OCI-LY7 (cell line): ENCODE measurements around the gene SLC14A1. TPM values are rescaled to one million over a fixed set of nuclear protein-coding genes. Genes with fewer than 3 reads are reported as not detected.

Source experiments
- BruUV-seq: library from RNA; stranded (reverse); fragments of 400-500 nt; replicated peaks from 2 replicates; lab custom pipeline; 2021; lab: Mats Ljungman, UMichigan
- CTCF ChIA-PET: fragments of 300-600 bp; sonication (Branson Sonifier 250); formaldehyde crosslinking; loops from one replicate; lab custom pipeline; 2022; ENCODE audit warnings: antibody characterized with exemption; ENCODE audit not compliant: unreplicated experiment; lab: Charles Lee
- POLR2A ChIA-PET: fragments of 300-600 bp; sonication (Branson Sonifier 250); formaldehyde crosslinking; loops from one replicate; lab custom pipeline; 2022; ENCODE audit warnings: antibody characterized with exemption; lab: Charles Lee
- DNase-seq: peaks from one replicate; pipeline ENCODE4 v3.0.0-alpha.2; 2015; ENCODE audit warnings: low spot score
- H2AFZ ChIP-seq: fragments of 200-600 bp; sonication (generic), shearing (Covaris generic); 2 replicates; pipeline ENCODE4 v1.6.1; 2014; ENCODE audit warnings: mild to moderate bottlenecking, antibody characterized with exemption, low read length, moderate library complexity
- H3K27ac ChIP-seq: fragments of 200-600 bp; sonication (generic); 2 replicates; pipeline ENCODE4 v1.5.1; 2014; ENCODE audit warnings: mixed run types, low read depth, mild to moderate bottlenecking, moderate library complexity, low read length, inconsistent platforms; ENCODE audit not compliant: poor library complexity, severe bottlenecking
- H3K36me3 ChIP-seq: fragments of 200-600 bp; sonication (generic); 2 replicates; pipeline ENCODE4 v1.6.1; 2014; ENCODE audit warnings: mild to moderate bottlenecking, antibody characterized with exemption, low read length, moderate library complexity, mixed read lengths; ENCODE audit not compliant: insufficient read depth
- H3K4me1 ChIP-seq: fragments of 200-600 bp; sonication (generic); 2 replicates; pipeline ENCODE4 v1.5.1; 2014; ENCODE audit warnings: mild to moderate bottlenecking, low read length; ENCODE audit not compliant: insufficient read depth, poor library complexity, severe bottlenecking
- H3K4me2 ChIP-seq: fragments of 200-600 bp; sonication (generic); 2 replicates; pipeline ENCODE4 v1.6.1; 2014; ENCODE audit warnings: mild to moderate bottlenecking, low read length
- H3K4me3 ChIP-seq: fragments of 200-600 bp; sonication (generic); 2 replicates; pipeline ENCODE4 v1.5.1; 2014; ENCODE audit warnings: mild to moderate bottlenecking, low read depth, low read length; ENCODE audit not compliant: poor library complexity, severe bottlenecking
- H3K79me2 ChIP-seq: fragments of 200-600 bp; sonication (generic); 2 replicates; pipeline ENCODE4 v1.6.1; 2016; ENCODE audit warnings: low read depth, mild to moderate bottlenecking, low read length, moderate library complexity, mixed read lengths; ENCODE audit not compliant: insufficient read depth
- H3K9me2 ChIP-seq: fragments of 200-600 bp; sonication (generic); 2 replicates; pipeline ENCODE4 v1.6.1; 2016; ENCODE audit warnings: mild to moderate bottlenecking, low read length, mixed read lengths; ENCODE audit not compliant: insufficient read depth
- H3K9me3 ChIP-seq: fragments of 200-600 bp; sonication (generic); 2 replicates; pipeline ENCODE4 v1.6.1; 2014; ENCODE audit warnings: mild to moderate bottlenecking, mixed run types, low read length, mixed read lengths
- H4K20me1 ChIP-seq: fragments of 200-600 bp; sonication (generic); 2 replicates; pipeline ENCODE4 v1.6.1; 2014; ENCODE audit warnings: mild to moderate bottlenecking, antibody characterized with exemption, low read length, moderate library complexity, mixed read lengths; ENCODE audit not compliant: insufficient read depth
- CTCF ChIP-seq: fragments of 200-600 bp; sonication (generic); conservative IDR thresholded peaks from 2 replicates; pipeline ENCODE4 v1.5.1; 2014; ENCODE audit warnings: mild to moderate bottlenecking, antibody characterized with exemption, low read length, moderate library complexity, mixed read lengths
- EZH2phosphoT487 ChIP-seq: fragments of 200-600 bp; sonication (generic); IDR thresholded peaks from 2 replicates; pipeline ENCODE4 v1.6.1; 2018; ENCODE audit warnings: low read depth, borderline replicate concordance, mild to moderate bottlenecking, mixed run types, antibody characterized with exemption, low read length, moderate library complexity, mixed read lengths
- intact Hi-C: fragments of 100-400 bp; cut with micrococcal nuclease; formaldehyde crosslinking; loops from one replicate; pipeline ENCODE4 v1.10.0; 2022; ENCODE audit not compliant: unreplicated experiment
- total RNA-seq, 2 experiments: library from RNA; depleted of rRNA in 1 of 2; stranded (reverse); fragments of >200 nt in 1 of 2; shearing (Covaris generic) in 1 of 2; gene quantifications; 2 replicates each; pipeline ENCODE4 v1.2.3, GENCODE V29; 2014 to 2022

SLC14A1 gene
- total RNA-seq, 2 experiments from 2014 or later: 0.06 TPM; not detected in 1

GRCh38 chr18:45782662-45783061 is 58.7 kb downstream of the SLC14A1 start:
- Histone ChIP-seq H3K4me1 (no peaks in the 10 kb centered on the region), H3K79me2 (no peaks in the 10 kb centered on the region), H3K4me3 (no peak overlapping the region), H3K9me3 (no peaks in the 10 kb centered on the region), H3K9me2 (no peaks in the 10 kb centered on the region), H3K36me3 (no peaks in the 10 kb centered on the region), H2AFZ (no peak overlapping the region), H3K4me2 (no peak overlapping the region), H3K27ac (no peak overlapping the region), H4K20me1 (no peaks in the 10 kb centered on the region)
- CTCF ChIA-PET: no interaction called here
- TF ChIP-seq CTCF (no peak), EZH2phosphoT487 (no peak)
- no peak for DNase-seq
- no TSS peak for BruUV-seq
- POLR2A ChIA-PET: no interaction called here
- intact Hi-C loops: no loop called here

- Histone ChIP-seq H3K9me3 (no peaks in the 10 kb centered on the region), H3K4me2 (no peak overlapping the region), H3K9me2 (no peaks in the 10 kb centered on the region), H3K79me2 (no peaks in the 10 kb centered on the region), H3K4me3 (no peak overlapping the region), H3K36me3 (no peaks in the 10 kb centered on the region), H3K27ac (no peak overlapping the region), H2AFZ (no peak overlapping the region), H3K4me1 (no peaks in the 10 kb centered on the region), H4K20me1 (no peaks in the 10 kb centered on the region)
- BruUV-seq: no TSS peak
- intact Hi-C loops: no loop called here
- DNase-seq: no peak
- ChIA-PET CTCF (no interaction called here), POLR2A (no interaction called here)
- TF ChIP-seq CTCF (no peak), EZH2phosphoT487 (no peak)
Observed at GRCh38 chr18:45783097-45784075, 59.4 kb downstream of the SLC14A1 start.

- CTCF ChIA-PET: no interaction called here
- no peak overlapping the region for H3K4me2 ChIP-seq
Observed at GRCh38 chr18:45785134-45785533, 61.2 kb downstream of the SLC14A1 start.

More at GRCh38 chr18:45785134-45785533, 61.2 kb downstream of the SLC14A1 start:
- Histone ChIP-seq H3K9me3 (no peaks in the 10 kb centered on the region), H3K4me3 (no peak overlapping the region), H2AFZ (no peak overlapping the region), H3K4me1 (no peaks in the 10 kb centered on the region), H4K20me1 (no peaks in the 10 kb centered on the region), H3K36me3 (no peaks in the 10 kb centered on the region), H3K79me2 (no peaks in the 10 kb centered on the region), H3K9me2 (no peaks in the 10 kb centered on the region), H3K27ac (no peak overlapping the region)
- no peak for TF ChIP-seq EZH2phosphoT487
- TF ChIP-seq CTCF: no peak
- no TSS peak for BruUV-seq
- DNase-seq: no peak
- intact Hi-C loops: no loop called here
- POLR2A ChIA-PET: no interaction called here
